SK-N-SH (cell line): Measurements from ENCODE around the gene ACACB. TPM values are rescaled to one million over a fixed set of nuclear protein-coding genes. Genes with fewer than 3 reads are reported as not detected.
A peak's percentile ranks its signal among the peaks of the same experiment; 100 is the strongest.

Experiments
- CTCF ChIA-PET: fragments of 300-600, 350-600 bp; formaldehyde crosslinking; extraction: SDS; loops from one replicate; lab custom pipeline; 2021; lab: Yijun Ruan, JAX
- POLR2A ChIA-PET: fragments of 350-600 bp; sonication (Branson Sonifier 250); formaldehyde crosslinking; extraction: SDS; loops from one replicate; lab custom pipeline; 2020; ENCODE audit warnings: antibody characterized with exemption, inconsistent platforms; lab: Yijun Ruan, JAX
- DNase-seq: peaks from one replicate; pipeline ENCODE4 v3.0.0; 2012
- H2AFZ ChIP-seq: fragments of 200-600 bp; sonication (generic); 2 replicates; pipeline ENCODE4 v1.8.1; 2016; ENCODE audit warnings: antibody characterized with exemption, mild to moderate bottlenecking, low read depth
- H3F3A ChIP-seq: fragments of 200-600 bp; sonication (generic); replicated peaks from 2 replicates; pipeline ENCODE3; 2016; ENCODE audit warnings: antibody characterized with exemption, mild to moderate bottlenecking; ENCODE audit not compliant: insufficient read depth
- H3K27ac ChIP-seq, 2 experiments: fragments of 200-500 bp in 1 of 2; fragments of 200-600 bp in 1 of 2; sonication (Bioruptor generic) in 1 of 2; sonication (generic), shearing (Covaris generic) in 1 of 2; 2 replicates each; pipeline versions ENCODE4 v1.5.1 to v1.6.1; 2014 to 2016; ENCODE audit warnings: low read depth in 2 of 2, inconsistent platforms in 1 of 2, low read length in 1 of 2, mild to moderate bottlenecking in 1 of 2, mixed read lengths in 1 of 2
- H3K27me3 ChIP-seq: fragments of 200-600 bp; sonication (generic), shearing (Covaris generic); 2 replicates; pipeline ENCODE4 v1.6.1; 2016; ENCODE audit warnings: mixed run types; ENCODE audit not compliant: insufficient read depth
- H3K36me3 ChIP-seq, 2 experiments: fragments of 200-500 bp in 1 of 2; fragments of 200-600 bp in 1 of 2; sonication (Bioruptor generic) in 1 of 2; sonication (generic) in 1 of 2; replicated peaks in 1 of 2; 2 replicates each; pipeline versions ENCODE3 to v1.5.1; 2014 to 2016; ENCODE audit warnings: low read length in 1 of 2, mild to moderate bottlenecking in 1 of 2; ENCODE audit not compliant: insufficient read depth in 2 of 2, control insufficient read depth in 1 of 2
- H3K4me1 ChIP-seq, 2 experiments: fragments of 200-500 bp in 1 of 2; fragments of 200-600 bp in 1 of 2; sonication (Bioruptor generic) in 1 of 2; sonication (generic), shearing (Covaris generic) in 1 of 2; 2 replicates each; pipeline versions ENCODE4 v1.5.1 to v1.6.1; 2014 to 2016; ENCODE audit warnings: low read depth in 1 of 2, low read length in 1 of 2, mixed run types in 1 of 2; ENCODE audit not compliant: insufficient read depth in 2 of 2, control insufficient read depth in 1 of 2
- H3K4me2 ChIP-seq: fragments of 200-600 bp; sonication (generic), shearing (Covaris generic); 2 replicates; pipeline ENCODE4 v1.6.1; 2017; ENCODE audit warnings: mixed run types
- H3K4me3 ChIP-seq, 2 experiments: fragments of 200-500 bp in 1 of 2; fragments of 200-600 bp in 1 of 2; sonication (Bioruptor generic) in 1 of 2; sonication (generic), shearing (Covaris generic) in 1 of 2; 2 replicates each; pipeline versions ENCODE4 v1.5.1 to v1.8.1; 2014 to 2016; ENCODE audit warnings: low read depth in 2 of 2, inconsistent platforms in 1 of 2, low read length in 1 of 2, mild to moderate bottlenecking in 1 of 2, mixed read lengths in 1 of 2, moderate library complexity in 1 of 2
- H3K79me2 ChIP-seq: fragments of 200-600 bp; sonication (generic); 2 replicates; pipeline ENCODE4 v1.8.1; 2017; ENCODE audit warnings: mild to moderate bottlenecking; ENCODE audit not compliant: insufficient read depth
- H3K9ac ChIP-seq: fragments of 200-600 bp; sonication (generic); 2 replicates; pipeline ENCODE4 v1.6.1; 2017; ENCODE audit warnings: mixed run types
- H3K9me2 ChIP-seq: fragments of 200-600 bp; sonication (generic); 2 replicates; pipeline ENCODE4 v1.6.1; 2017; ENCODE audit warnings: mixed run types
- H3K9me3 ChIP-seq: fragments of 200-600 bp; sonication (generic); 2 replicates; pipeline ENCODE4 v1.6.1; 2017; ENCODE audit warnings: mixed run types, mild to moderate bottlenecking, moderate library complexity
- H4K20me1 ChIP-seq: fragments of 200-600 bp; sonication (generic); 2 replicates; pipeline ENCODE4 v1.6.1; 2017; ENCODE audit warnings: mild to moderate bottlenecking, mixed run types; ENCODE audit not compliant: insufficient read depth
- CHD2 ChIP-seq: fragments of 150-350 bp; IDR thresholded peaks from 2 replicates; pipeline ENCODE4 v1.6.1; 2018; ENCODE audit warnings: low read length; ENCODE audit not compliant: partially characterized antibody
- ELF1 ChIP-seq: IDR thresholded peaks from 2 replicates; pipeline ENCODE4 v1.4.0; 2012
- EP300 ChIP-seq, 2 experiments: IDR thresholded peaks; 2 replicates each; pipeline versions ENCODE4 v1.4.0 to v1.6.1; 2012; ENCODE audit warnings: borderline replicate concordance in 1 of 2, low read depth in 1 of 2, low read length in 1 of 2
- FOXJ3 ChIP-seq: sonication (generic); formaldehyde crosslinking; IDR thresholded peaks from 2 replicates; pipeline ENCODE4 v1.5.1; 2020; ENCODE audit warnings: mild to moderate bottlenecking, missing genetic modification reagents
- FOXM1 ChIP-seq: IDR thresholded peaks from 2 replicates; pipeline ENCODE4 v1.4.0; 2012; ENCODE audit warnings: low read depth, mild to moderate bottlenecking
- IRF3 ChIP-seq: fragments of 150-350 bp; IDR thresholded peaks from 2 replicates; pipeline ENCODE4 v1.6.1; 2016; ENCODE audit warnings: mild to moderate bottlenecking, low read depth, low read length
- MEF2A ChIP-seq: IDR thresholded peaks from 2 replicates; pipeline ENCODE4 v1.4.0; 2012; ENCODE audit warnings: low read depth, borderline replicate concordance
- MXI1 ChIP-seq: IDR thresholded peaks from 2 replicates; pipeline ENCODE4 v1.6.1; 2012; ENCODE audit warnings: mild to moderate bottlenecking, low read depth, low read length, improper control_type of control experiment
- NFIC ChIP-seq: IDR thresholded peaks from 2 replicates; pipeline ENCODE4 v1.4.0; 2012; ENCODE audit warnings: borderline replicate concordance
- NRF1 ChIP-seq: IDR thresholded peaks from 2 replicates; pipeline ENCODE4 v1.6.1; 2012; ENCODE audit warnings: low read depth, mild to moderate bottlenecking, low read length
- POLR2AphosphoS5 ChIP-seq: IDR thresholded peaks from 2 replicates; pipeline ENCODE4 v1.6.1; 2012; ENCODE audit warnings: low read depth, low read length
- TAF1 ChIP-seq: IDR thresholded peaks from 2 replicates; pipeline ENCODE4 v1.6.1; 2012; ENCODE audit warnings: low read depth, mild to moderate bottlenecking, low read length, moderate library complexity, borderline replicate concordance
- TEAD4 ChIP-seq: IDR thresholded peaks from 2 replicates; pipeline ENCODE4 v1.4.0; 2012; ENCODE audit warnings: mild to moderate bottlenecking, borderline replicate concordance; ENCODE audit not compliant: insufficient read depth
- WGBS: methylation state at CpG from one replicate; pipeline ENCODE4 v1.1.6; 2017; ENCODE audit warnings: low lambda C conversion rate; 5-methylcytosine and 5-hydroxymethylcytosine counted together
- polyA plus RNA-seq, 3 experiments: library from polyadenylated mRNA; depleted of rRNA; stranded (reverse); fragments of >200 nt; gene quantifications; 2 replicates each; pipeline ENCODE4 v1.2.3, GENCODE V29; 2012
- TF ChIP-seq, protein P1 (sequence below): IDR thresholded peaks from 2 replicates; pipeline ENCODE4 v1.4.0; 2012; ENCODE audit warnings: low read depth, borderline replicate concordance
- TF ChIP-seq, protein P2 (sequence below): IDR thresholded peaks from 2 replicates; pipeline ENCODE4 v1.6.1; 2012; ENCODE audit warnings: mild to moderate bottlenecking, low read depth, low read length, moderate library complexity
- TF ChIP-seq, protein P3 (sequence below): fragments of 150-350 bp; IDR thresholded peaks from 2 replicates; pipeline ENCODE4 v1.6.1; 2017; ENCODE audit warnings: antibody characterized with exemption, low read length, low read depth, borderline replicate concordance

The ACACB gene
- polyA plus RNA-seq, 1 of the 3 experiments (the other 2 are of a cell fraction) = 6.1 TPM

- H3K9me3 ChIP-seq = no peaks in the 10 kb centered on the region
- no peak overlapping the region for H3K9ac ChIP-seq
- H3K4me3 ChIP-seq = no peak overlapping the region
- peak; percentile 26 for DNase-seq
- WGBS = 49% methylated on average over 5 of the region's 5 CpGs
- no peaks in the 10 kb centered on the region for H3K9me2 ChIP-seq
- no peaks in the 10 kb centered on the region for H3K79me2 ChIP-seq
- CTCF ChIA-PET = interaction anchor here (1.0 to 2.4 kb wide), 3 partner anchors 20 to 236 kb away, joined by 3 to 9 read pairs (median 4); no protein-coding TSS in a partner anchor
- H4K20me1 ChIP-seq = no peaks in the 10 kb centered on the region
- H3F3A ChIP-seq = no peaks in the 10 kb centered on the region
- POLR2A ChIA-PET = interaction anchor here (1.3 kb wide), 1 partner anchor 18 kb away, joined by 3 read pairs; no protein-coding TSS in a partner anchor
- TF ChIP-seq NFIC = no peak
- TF ChIP-seq, protein P1, sequence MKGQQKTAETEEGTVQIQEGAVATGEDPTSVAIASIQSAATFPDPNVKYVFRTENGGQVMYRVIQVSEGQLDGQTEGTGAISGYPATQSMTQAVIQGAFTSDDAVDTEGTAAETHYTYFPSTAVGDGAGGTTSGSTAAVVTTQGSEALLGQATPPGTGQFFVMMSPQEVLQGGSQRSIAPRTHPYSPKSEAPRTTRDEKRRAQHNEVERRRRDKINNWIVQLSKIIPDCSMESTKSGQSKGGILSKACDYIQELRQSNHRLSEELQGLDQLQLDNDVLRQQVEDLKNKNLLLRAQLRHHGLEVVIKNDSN = no peak
- no peak for TF ChIP-seq POLR2AphosphoS5
- no peak for TF ChIP-seq ELF1
- TF ChIP-seq CHD2 = no peak
- TF ChIP-seq IRF3 = no peak
- TF ChIP-seq TEAD4 = no peak
- TF ChIP-seq EP300 (IDR thresholded peaks at IDR 0.05; ENCODE audit: borderline replicate concordance in 1 of 2, low read depth in 1 of 2, low read length in 1 of 2) = no peak; a peak in 1 of 4 replicates
- TF ChIP-seq, protein P2, sequence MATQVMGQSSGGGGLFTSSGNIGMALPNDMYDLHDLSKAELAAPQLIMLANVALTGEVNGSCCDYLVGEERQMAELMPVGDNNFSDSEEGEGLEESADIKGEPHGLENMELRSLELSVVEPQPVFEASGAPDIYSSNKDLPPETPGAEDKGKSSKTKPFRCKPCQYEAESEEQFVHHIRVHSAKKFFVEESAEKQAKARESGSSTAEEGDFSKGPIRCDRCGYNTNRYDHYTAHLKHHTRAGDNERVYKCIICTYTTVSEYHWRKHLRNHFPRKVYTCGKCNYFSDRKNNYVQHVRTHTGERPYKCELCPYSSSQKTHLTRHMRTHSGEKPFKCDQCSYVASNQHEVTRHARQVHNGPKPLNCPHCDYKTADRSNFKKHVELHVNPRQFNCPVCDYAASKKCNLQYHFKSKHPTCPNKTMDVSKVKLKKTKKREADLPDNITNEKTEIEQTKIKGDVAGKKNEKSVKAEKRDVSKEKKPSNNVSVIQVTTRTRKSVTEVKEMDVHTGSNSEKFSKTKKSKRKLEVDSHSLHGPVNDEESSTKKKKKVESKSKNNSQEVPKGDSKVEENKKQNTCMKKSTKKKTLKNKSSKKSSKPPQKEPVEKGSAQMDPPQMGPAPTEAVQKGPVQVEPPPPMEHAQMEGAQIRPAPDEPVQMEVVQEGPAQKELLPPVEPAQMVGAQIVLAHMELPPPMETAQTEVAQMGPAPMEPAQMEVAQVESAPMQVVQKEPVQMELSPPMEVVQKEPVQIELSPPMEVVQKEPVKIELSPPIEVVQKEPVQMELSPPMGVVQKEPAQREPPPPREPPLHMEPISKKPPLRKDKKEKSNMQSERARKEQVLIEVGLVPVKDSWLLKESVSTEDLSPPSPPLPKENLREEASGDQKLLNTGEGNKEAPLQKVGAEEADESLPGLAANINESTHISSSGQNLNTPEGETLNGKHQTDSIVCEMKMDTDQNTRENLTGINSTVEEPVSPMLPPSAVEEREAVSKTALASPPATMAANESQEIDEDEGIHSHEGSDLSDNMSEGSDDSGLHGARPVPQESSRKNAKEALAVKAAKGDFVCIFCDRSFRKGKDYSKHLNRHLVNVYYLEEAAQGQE = no peak
- TF ChIP-seq TAF1 = no peak
- no peak for TF ChIP-seq FOXJ3 (CRISPR knock-in tag)
- TF ChIP-seq MEF2A = no peak
- TF ChIP-seq NRF1 = no peak
- TF ChIP-seq, protein P3, sequence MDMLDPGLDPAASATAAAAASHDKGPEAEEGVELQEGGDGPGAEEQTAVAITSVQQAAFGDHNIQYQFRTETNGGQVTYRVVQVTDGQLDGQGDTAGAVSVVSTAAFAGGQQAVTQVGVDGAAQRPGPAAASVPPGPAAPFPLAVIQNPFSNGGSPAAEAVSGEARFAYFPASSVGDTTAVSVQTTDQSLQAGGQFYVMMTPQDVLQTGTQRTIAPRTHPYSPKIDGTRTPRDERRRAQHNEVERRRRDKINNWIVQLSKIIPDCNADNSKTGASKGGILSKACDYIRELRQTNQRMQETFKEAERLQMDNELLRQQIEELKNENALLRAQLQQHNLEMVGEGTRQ = no peak
- no peak for TF ChIP-seq MXI1
- TF ChIP-seq FOXM1 = no peak
- no peaks in the 10 kb centered on the region for H3K27me3 ChIP-seq
- no peak overlapping the region for H3K4me2 ChIP-seq
- H3K4me1 ChIP-seq = peaks cover 0 to 13% of the 10 kb centered on the region in 2 experiments; a peak in 2 of 4 replicates
- H2AFZ ChIP-seq = no peak overlapping the region
- H3K36me3 ChIP-seq = no peaks in the 10 kb centered on the region
- peak overlapping the region in 1 of 2 experiments; percentile 50; a peak in 2 of 4 replicates for H3K27ac ChIP-seq
Observed at GRCh38 chr12:109157986-109158385, 41.6 kb downstream of the ACACB start.
